Kidney epithelial cell (primary cell): ENCODE results near the gene KCNAB1. TPM values are rescaled to one million over a fixed set of nuclear protein-coding genes. Genes with fewer than 3 reads are reported as not detected.

Source experiments
- DNase-seq: peaks from one replicate; pipeline ENCODE4 v3.0.0-alpha.2; 2010; ENCODE audit warnings: low read depth
- H3K27me3 ChIP-seq: 2 replicates; pipeline ENCODE4 v1.6.0; 2011; ENCODE audit warnings: low read length; ENCODE audit not compliant: control insufficient read depth, insufficient read depth
- H3K36me3 ChIP-seq: 2 replicates; pipeline ENCODE4 v1.5.1; 2011; ENCODE audit warnings: low read length; ENCODE audit not compliant: control insufficient read depth, insufficient read depth
- H3K4me3 ChIP-seq: 2 replicates; pipeline ENCODE4 v1.5.1; 2011; ENCODE audit warnings: low read depth, mild to moderate bottlenecking, control low read depth, low read length
- CTCF ChIP-seq: IDR thresholded peaks from 2 replicates; pipeline ENCODE4 v1.5.1; 2011; ENCODE audit warnings: mild to moderate bottlenecking, moderate library complexity, low read length, control low read depth, inconsistent platforms; ENCODE audit not compliant: insufficient read depth, poor library complexity, severe bottlenecking
- total RNA-seq: library from RNA; depleted of rRNA; stranded (reverse); fragments of >200 nt; gene quantifications from 2 replicates; pipeline ENCODE4 v1.2.3, GENCODE V29; 2015

KCNAB1 gene
- total RNA-seq, 1 donor from 2014 or later = not detected

GRCh38 chr3:156144060-156144459 is 23.7 kb downstream of the KCNAB1 start:
- DNase-seq = no peak
- Histone ChIP-seq H3K4me3 (no peak overlapping the region), H3K27me3 (peaks cover 3% of the 10 kb centered on the region), H3K36me3 (no peaks in the 10 kb centered on the region)
- TF ChIP-seq CTCF = no peak

GRCh38 chr3:156145866-156146265 is 25.5 kb downstream of the KCNAB1 start:
- DNase-seq = no peak
- H3K36me3 ChIP-seq = no peaks in the 10 kb centered on the region
- H3K4me3 ChIP-seq = no peak overlapping the region
- TF ChIP-seq CTCF = no peak
- peaks cover 3% of the 10 kb centered on the region for H3K27me3 ChIP-seq

- Histone ChIP-seq H3K27me3 (peaks cover 3% of the 10 kb centered on the region), H3K36me3 (no peaks in the 10 kb centered on the region), H3K4me3 (no peak overlapping the region)
- DNase-seq = no peak
- TF ChIP-seq CTCF = no peak
These were observed 28.1 kb downstream of the KCNAB1 start for GRCh38 chr3:156148345-156148945.

- Histone ChIP-seq H3K4me3 (no peak overlapping the region), H3K27me3 (peaks cover 3% of the 10 kb centered on the region), H3K36me3 (no peaks in the 10 kb centered on the region)
- DNase-seq = no peak
- no peak for TF ChIP-seq CTCF
These were observed 28.6 kb downstream of the KCNAB1 start for GRCh38 chr3:156148946-156149381.

- TF ChIP-seq CTCF = no peak
- no peaks in the 10 kb centered on the region for H3K36me3 ChIP-seq
- no peak overlapping the region for H3K4me3 ChIP-seq
- DNase-seq = no peak
- peaks cover 2% of the 10 kb centered on the region for H3K27me3 ChIP-seq
These were observed 29.5 kb downstream of the KCNAB1 start for GRCh38 chr3:156149876-156150275.

- Histone ChIP-seq H3K4me3 (no peak overlapping the region), H3K36me3 (no peaks in the 10 kb centered on the region), H3K27me3 (no peaks in the 10 kb centered on the region)
- TF ChIP-seq CTCF = peak; percentile 72
- DNase-seq = no peak
These were observed 30.2 kb downstream of the KCNAB1 start for GRCh38 chr3:156150434-156151066.
